Uterus (tissue), 2 donors: ENCODE data around the gene TBC1D19.

Experiments
- POLR2A ChIP-seq, 2 donors: fragments of 450-650 bp; IDR thresholded peaks; one replicate each; pipeline ENCODE4 v1.6.1; 2016; ENCODE audit warnings: antibody characterized with exemption in 2 of 2, mild to moderate bottlenecking in 1 of 2, moderate library complexity in 1 of 2
- TF ChIP-seq, protein P1 (sequence below), 4 experiments: fragments of 200-600 bp in 2 of 4; fragments of 450-650 bp in 2 of 4; sonication (generic) in 2 of 4; IDR thresholded peaks; one replicate each; pipeline ENCODE4 v1.5.1; 2016 to 2019; ENCODE audit warnings: antibody characterized with exemption in 4 of 4, mild to moderate bottlenecking in 2 of 4, moderate library complexity in 1 of 4

DNA sequence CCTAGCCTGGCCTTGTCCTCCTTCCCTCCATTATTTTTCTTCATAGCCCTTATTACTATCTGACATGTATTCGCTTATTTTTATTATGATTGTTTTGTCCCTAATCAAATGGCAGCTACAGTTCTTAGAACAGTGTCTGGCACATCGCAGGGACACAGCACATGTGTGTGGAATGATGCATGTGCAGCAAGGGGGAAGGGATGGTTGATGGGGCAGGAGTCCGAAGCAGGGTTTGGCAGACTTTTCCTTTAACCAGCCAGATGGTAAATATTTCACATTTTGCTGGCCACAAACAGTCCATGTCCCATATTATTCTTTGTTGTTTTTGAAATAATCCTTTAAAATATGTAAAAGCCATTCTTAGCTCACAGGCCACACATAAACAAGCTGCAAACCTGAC lies 148.5 kb downstream of the TBC1D19 start:
- TF ChIP-seq, protein P1, sequence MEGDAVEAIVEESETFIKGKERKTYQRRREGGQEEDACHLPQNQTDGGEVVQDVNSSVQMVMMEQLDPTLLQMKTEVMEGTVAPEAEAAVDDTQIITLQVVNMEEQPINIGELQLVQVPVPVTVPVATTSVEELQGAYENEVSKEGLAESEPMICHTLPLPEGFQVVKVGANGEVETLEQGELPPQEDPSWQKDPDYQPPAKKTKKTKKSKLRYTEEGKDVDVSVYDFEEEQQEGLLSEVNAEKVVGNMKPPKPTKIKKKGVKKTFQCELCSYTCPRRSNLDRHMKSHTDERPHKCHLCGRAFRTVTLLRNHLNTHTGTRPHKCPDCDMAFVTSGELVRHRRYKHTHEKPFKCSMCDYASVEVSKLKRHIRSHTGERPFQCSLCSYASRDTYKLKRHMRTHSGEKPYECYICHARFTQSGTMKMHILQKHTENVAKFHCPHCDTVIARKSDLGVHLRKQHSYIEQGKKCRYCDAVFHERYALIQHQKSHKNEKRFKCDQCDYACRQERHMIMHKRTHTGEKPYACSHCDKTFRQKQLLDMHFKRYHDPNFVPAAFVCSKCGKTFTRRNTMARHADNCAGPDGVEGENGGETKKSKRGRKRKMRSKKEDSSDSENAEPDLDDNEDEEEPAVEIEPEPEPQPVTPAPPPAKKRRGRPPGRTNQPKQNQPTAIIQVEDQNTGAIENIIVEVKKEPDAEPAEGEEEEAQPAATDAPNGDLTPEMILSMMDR (IDR thresholded peaks at IDR 0.05), result no peak
- TF ChIP-seq POLR2A (IDR thresholded peaks at IDR 0.05), result no peak
